Measurements from ENCODE around the gene KCTD13. TPM values are rescaled to one million over a fixed set of nuclear protein-coding genes. Genes with fewer than 3 reads are reported as not detected.

Gene KCTD13
- total and polyA plus RNA-seq, 5 experiments from 2014 or later, result 5.4 to 75.9 (median 10.0) TPM

Other genes starting within 250 kb of the KCTD13 start
- gene QPRT, start 247.0 kb downstream of the KCTD13 start, total RNA-seq, result under 1 TPM; 0.49 to 0.55 TPM
- gene QPRT, start 247.0 kb downstream of the KCTD13 start, polyA plus RNA-seq, result under 1 TPM; 0.15 to 0.53 (median 0.48) TPM
- gene C16orf54, start 180.2 kb downstream of the KCTD13 start, total RNA-seq, result 100 to 1,000 TPM; 108 to 110 TPM
- gene C16orf54, start 180.2 kb downstream of the KCTD13 start, polyA plus RNA-seq, result 10 to 100 TPM; 20.7 to 32.7 (median 29.2) TPM
- not detected for gene ZG16, start 148.0 kb downstream of the KCTD13 start, total RNA-seq
- not detected for gene ZG16, start 148.0 kb downstream of the KCTD13 start, polyA plus RNA-seq
- 10 to 100 TPM; 79.6 to 84.6 TPM for gene KIF22, start 135.5 kb downstream of the KCTD13 start, total RNA-seq
- 10 to 100 TPM; 36.9 to 45.4 (median 39.6) TPM for gene KIF22, start 135.5 kb downstream of the KCTD13 start, polyA plus RNA-seq
- 100 to 1,000 TPM; 278 to 282 TPM for gene MAZ, start 119.7 kb downstream of the KCTD13 start, total RNA-seq
- 10 to 100 TPM; 50.3 to 74.6 (median 58.8) TPM for gene MAZ, start 119.7 kb downstream of the KCTD13 start, polyA plus RNA-seq
- 1 to 10 TPM; 1.5 to 1.6 TPM for gene PRRT2, start 114.0 kb downstream of the KCTD13 start, total RNA-seq
- gene PRRT2, start 114.0 kb downstream of the KCTD13 start, polyA plus RNA-seq, result under 1 TPM in 2 of 3 donors, not detected in 1; 0.14 to 0.21 TPM
- 10 to 100 TPM; 31.3 to 35.9 TPM for gene PAGR1, start 110.1 kb downstream of the KCTD13 start, total RNA-seq
- gene PAGR1, start 110.1 kb downstream of the KCTD13 start, polyA plus RNA-seq, result 10 to 100 TPM; 51.4 to 57.5 (median 55.5) TPM
- gene MVP, start 105.8 kb downstream of the KCTD13 start, total RNA-seq, result 100 to 1,000 TPM; 123 to 132 TPM
- 100 to 1,000 TPM; 120 to 160 (median 134) TPM for gene MVP, start 105.8 kb downstream of the KCTD13 start, polyA plus RNA-seq
- 10 to 100 TPM; 73.7 to 74.5 TPM for gene CDIPT, start 63.0 kb downstream of the KCTD13 start, total RNA-seq
- gene CDIPT, start 63.0 kb downstream of the KCTD13 start, polyA plus RNA-seq, result 10 to 100 TPM; 79.6 to 95.7 (median 91.3) TPM
- under 1 TPM in 1 of 2 experiments, not detected in 1; 0.21 TPM for gene SEZ6L2, start 26.7 kb downstream of the KCTD13 start, total RNA-seq
- not detected for gene SEZ6L2, start 26.7 kb downstream of the KCTD13 start, polyA plus RNA-seq
- not detected for gene ASPHD1, start 25.7 kb downstream of the KCTD13 start, total RNA-seq
- gene ASPHD1, start 25.7 kb downstream of the KCTD13 start, polyA plus RNA-seq, result not detected
- gene TMEM219, start 35.9 kb upstream of the KCTD13 start, total RNA-seq, result 10 to 100 TPM; 63.1 to 74.0 TPM
- 100 to 1,000 TPM; 157 to 179 (median 174) TPM for gene TMEM219, start 35.9 kb upstream of the KCTD13 start, polyA plus RNA-seq
- 10 to 100 TPM; 40.8 to 42.6 TPM for gene TAOK2, start 47.6 kb upstream of the KCTD13 start, total RNA-seq
- gene TAOK2, start 47.6 kb upstream of the KCTD13 start, polyA plus RNA-seq, result 1 to 10 TPM; 2.6 to 6.6 (median 2.8) TPM
- gene HIRIP3, start 69.4 kb upstream of the KCTD13 start, total RNA-seq, result 10 to 100 TPM; 15.3 to 16.6 TPM
- 10 to 100 TPM; 10.6 to 30.1 (median 18.7) TPM for gene HIRIP3, start 69.4 kb upstream of the KCTD13 start, polyA plus RNA-seq
- 100 to 1,000 TPM; 107 to 115 TPM for gene INO80E, start 70.0 kb upstream of the KCTD13 start, total RNA-seq
- gene INO80E, start 70.0 kb upstream of the KCTD13 start, polyA plus RNA-seq, result 1 to 10 TPM; 6.5 to 8.9 (median 7.6) TPM
- gene DOC2A, start 84.8 kb upstream of the KCTD13 start, total RNA-seq, result not detected
- not detected for gene DOC2A, start 84.8 kb upstream of the KCTD13 start, polyA plus RNA-seq
- gene C16orf92, start 97.0 kb upstream of the KCTD13 start, total RNA-seq, result not detected
- gene C16orf92, start 97.0 kb upstream of the KCTD13 start, polyA plus RNA-seq, result not detected
- gene TLCD3B, start 105.0 kb upstream of the KCTD13 start, total RNA-seq, result not detected
- gene TLCD3B, start 105.0 kb upstream of the KCTD13 start, polyA plus RNA-seq, result not detected
- gene ALDOA, start 139.5 kb upstream of the KCTD13 start, total RNA-seq, result 100 to 1,000 TPM; 580 to 594 TPM
- 1,000 to 10,000 TPM in 1 of 3 donors, 100 to 1,000 TPM in 2; 798 to 1,176 (median 994) TPM for gene ALDOA, start 139.5 kb upstream of the KCTD13 start, polyA plus RNA-seq
- gene PPP4C, start 149.8 kb upstream of the KCTD13 start, total RNA-seq, result 10 to 100 TPM; 82.8 to 83.4 TPM
- gene PPP4C, start 149.8 kb upstream of the KCTD13 start, polyA plus RNA-seq, result 100 to 1,000 TPM; 153 to 199 (median 161) TPM
- 1 to 10 TPM; 2.4 to 2.5 TPM for gene TBX6, start 165.7 kb upstream of the KCTD13 start, total RNA-seq
- gene TBX6, start 165.7 kb upstream of the KCTD13 start, polyA plus RNA-seq, result under 1 TPM; 0.15 to 0.25 (median 0.25) TPM
- 100 to 1,000 TPM; 254 to 264 TPM for gene YPEL3, start 170.0 kb upstream of the KCTD13 start, total RNA-seq
- 100 to 1,000 TPM; 201 to 301 (median 206) TPM for gene YPEL3, start 170.0 kb upstream of the KCTD13 start, polyA plus RNA-seq
- gene GDPD3, start 187.3 kb upstream of the KCTD13 start, total RNA-seq, result 10 to 100 TPM; 19.8 to 25.0 TPM
- gene GDPD3, start 187.3 kb upstream of the KCTD13 start, polyA plus RNA-seq, result under 1 TPM in 1 of 3 donors, not detected in 2; 0.18 TPM
- gene MAPK3, start 197.0 kb upstream of the KCTD13 start, total RNA-seq, result 10 to 100 TPM; 61.8 to 64.7 TPM
- 1 to 10 TPM; 6.7 to 7.8 (median 7.8) TPM for gene MAPK3, start 197.0 kb upstream of the KCTD13 start, polyA plus RNA-seq